Pancreas (tissue), 10 donors: Measurements from ENCODE around the gene SNX24. TPM values are rescaled to one million over a fixed set of nuclear protein-coding genes. Genes with fewer than 3 reads are reported as not detected.
A peak's percentile ranks its signal among the peaks of the same experiment; 100 is the strongest.

Experiments used
- ATAC-seq, 4 donors: fragments of 200-7000 bp; cut with Tn5 transposase; one replicate each; pipeline versions ENCODE4 v1.8.0 to v1.9.1; 2020; ENCODE audit warnings: mild to moderate bottlenecking in 4 of 4, moderate library complexity in 4 of 4
- DNase-seq, 6 donors: peaks; one replicate each; pipeline ENCODE4 v3.0.0-alpha.2; 2020
- FAIRE-seq: peaks from 2 replicates; lab custom pipeline; 2012; peaks lifted over from hg19 to GRCh38; lab: Jason Lieb, UNC
- H3K27ac ChIP-seq, 4 donors: fragments of 200-600 bp; sonication (generic); 1 replicate in 3 of 4; 2 replicates in 1 of 4; pipeline versions ENCODE4 v1.5.0 to v1.8.0; 2020
- H3K27me3 ChIP-seq, 4 donors: fragments of 200-600 bp; one replicate each; pipeline ENCODE4 v1.8.0; 2021
- H3K36me3 ChIP-seq, 3 donors: fragments of 200-600 bp; sonication (generic) in 1 of 3; one replicate each; pipeline versions ENCODE4 v1.5.0 to v1.8.0; 2020 to 2021
- H3K4me1 ChIP-seq, 3 donors: fragments of 200-600 bp; one replicate each; pipeline ENCODE4 v1.8.0; 2021
- H3K4me3 ChIP-seq, 4 donors: fragments of 200-600 bp; sonication (generic) in 2 of 4; one replicate each; pipeline versions ENCODE4 v1.5.0 to v1.8.0; 2020 to 2021
- H3K9me3 ChIP-seq, 4 donors: fragments of 200-600 bp; one replicate each; pipeline ENCODE4 v1.8.0; 2021
- CTCF ChIP-seq, 4 donors: fragments of 200-600 bp; sonication (generic) in 3 of 4; IDR thresholded peaks; one replicate each; pipeline versions ENCODE4 v1.5.0 to v1.8.0; 2021; ENCODE audit warnings: antibody characterized with exemption in 4 of 4
- WGBS, 2 donors: extraction: QIAGEN DNeasy Blood & Tissue Kit; methylation state at CpG; one replicate each; pipeline ENCODE4 v1.1.7; 2013; 5-methylcytosine and 5-hydroxymethylcytosine counted together
- intact Hi-C, 3 donors: fragments of 100-400 bp; cut with DNase I; formaldehyde crosslinking; loops; one replicate each; pipeline versions ENCODE4 v1.11.1 to v1.14.2; 2022
- polyA plus RNA-seq, 2 donors: library from polyadenylated mRNA; stranded (reverse); fragments of 200-250 nt; gene quantifications; one replicate each; pipeline ENCODE4 v1.2.3, GENCODE V29; 2013
- total RNA-seq, 6 donors: library from RNA; stranded (reverse); fragmentation: NEBNext Ultra II Directional in 4 of 6; extraction: Animal tissue kit (Norgen Biotek cat#: 25700) in 4 of 6; gene quantifications; one replicate each; pipeline versions ENCODE4 v1.2.1 to v1.2.4, GENCODE V29; 2021 to 2023
- donor health status: healthy with polysubstance abuse.
- donor health status: DM: no; HTN: no; CAD: no; lungs with moderate emphysema.
- donor health status: DM: no; HTN: no; CAD: no.
- donor health status: control.
- donor health status: control.
- donor health status: Bipolar disorder and iron deficiency.
- donor health status: DM: yes; HTN: yes; CAD: no.
- donor health status: DM: no; HTN: no; CAD: no.
- donor health status: DM: no; HTN: no; CAD: no.
- donor health status: DM: yes; HTN: yes; CAD: no.

Gene SNX24
- total and polyA plus RNA-seq, 8 donors: 5.2 to 10.0 (median 6.9) TPM

- ATAC-seq: no peak
- intact Hi-C loops: no loop called here
- no peaks in the 10 kb centered on the region for H3K36me3 ChIP-seq
- no peak for DNase-seq
- H3K27me3 ChIP-seq: no peaks in the 10 kb centered on the region
- WGBS, 2 donors: 89 to 100% methylated on average over 1 of the region's 1 CpG
- no peaks in the 10 kb centered on the region for H3K4me1 ChIP-seq
- no peak for FAIRE-seq
- H3K4me3 ChIP-seq: no peak overlapping the region
- no peaks in the 10 kb centered on the region for H3K9me3 ChIP-seq
- no peak overlapping the region for H3K27ac ChIP-seq
- no peak for TF ChIP-seq CTCF (IDR thresholded peaks at IDR 0.05)
Measured at GRCh38 chr5:122929001-122929400, 83.6 kb downstream of the SNX24 start.

GRCh38 chr5:122929980-122930379 is 84.6 kb downstream of the SNX24 start:
- TF ChIP-seq CTCF (IDR thresholded peaks at IDR 0.05): no peak
- FAIRE-seq: no peak

GRCh38 chr5:122933956-122934355 is 88.5 kb downstream of the SNX24 start:
- no peaks in the 10 kb centered on the region for H3K27me3 ChIP-seq
- no peaks in the 10 kb centered on the region for H3K36me3 ChIP-seq
- TF ChIP-seq CTCF (IDR thresholded peaks at IDR 0.05): no peak
- ATAC-seq (no peak), FAIRE-seq (no peak), DNase-seq (no peak)
- H3K4me1 ChIP-seq: peaks cover 0 to 4% (median 0%) of the 10 kb centered on the region in 3 donors
- H3K27ac ChIP-seq: no peak overlapping the region
- 93 to 96% methylated on average over 7 of the region's 7 CpGs for WGBS, 2 donors
- intact Hi-C loops: no loop called here
- H3K4me3 ChIP-seq: no peak overlapping the region
- H3K9me3 ChIP-seq: no peaks in the 10 kb centered on the region

More at GRCh38 chr5:122929980-122930379, 84.6 kb downstream of the SNX24 start:
- no peak for DNase-seq
- ATAC-seq: no peak
- Histone ChIP-seq H3K4me3 (no peak overlapping the region), H3K4me1 (no peaks in the 10 kb centered on the region), H3K9me3 (no peaks in the 10 kb centered on the region), H3K36me3 (no peaks in the 10 kb centered on the region), H3K27me3 (no peaks in the 10 kb centered on the region), H3K27ac (no peak overlapping the region)
- 89 to 98% methylated on average over 1 of the region's 1 CpG for WGBS, 2 donors
- intact Hi-C loops: no loop called here

GRCh38 chr5:122936088-122936487 is 90.7 kb downstream of the SNX24 start:
- WGBS, 2 donors: 90 to 98% methylated on average over 1 of the region's 1 CpG
- DNase-seq (no peak), FAIRE-seq (no peak), ATAC-seq (no peak)
- no peaks in the 10 kb centered on the region for H3K9me3 ChIP-seq
- no peak overlapping the region for H3K27ac ChIP-seq
- H3K4me3 ChIP-seq: no peak overlapping the region
- TF ChIP-seq CTCF (IDR thresholded peaks at IDR 0.05): no peak
- intact Hi-C loops: no loop called here
- H3K4me1 ChIP-seq: peaks cover 0 to 4% (median 0%) of the 10 kb centered on the region in 3 donors
- H3K36me3 ChIP-seq: no peaks in the 10 kb centered on the region
- H3K27me3 ChIP-seq: no peaks in the 10 kb centered on the region

GRCh38 chr5:122937914-122938313 is 92.5 kb downstream of the SNX24 start:
- FAIRE-seq: no peak
- no peaks in the 10 kb centered on the region for H3K36me3 ChIP-seq

More at GRCh38 chr5:122937914-122938313, 92.5 kb downstream of the SNX24 start:
- Histone ChIP-seq H3K27ac (no peak overlapping the region), H3K4me1 (peaks cover 0 to 4% (median 0%) of the 10 kb centered on the region in 3 donors), H3K4me3 (no peak overlapping the region), H3K27me3 (no peaks in the 10 kb centered on the region), H3K9me3 (no peaks in the 10 kb centered on the region)
- no peak for TF ChIP-seq CTCF (IDR thresholded peaks at IDR 0.05)
- peak in 3 of 4 donors; percentile 71 to 79 (median 79) for ATAC-seq
- 29 to 89% methylated on average over 4 of the region's 4 CpGs for WGBS, 2 donors
- intact Hi-C loops: no loop called here
- peak in 4 of 6 donors; percentile 18 to 63 (median 32) for DNase-seq
